Measurements from ENCODE around the gene CDK6. TPM values are rescaled to one million over a fixed set of nuclear protein-coding genes. Genes with fewer than 3 reads are reported as not detected.

Gene CDK6
- total and polyA plus RNA-seq, 2 of the 8 experiments (the other 6 are each of a cell fraction or from before 2014, with no cell fraction given): 5.9 to 18.9 TPM

DNA sequence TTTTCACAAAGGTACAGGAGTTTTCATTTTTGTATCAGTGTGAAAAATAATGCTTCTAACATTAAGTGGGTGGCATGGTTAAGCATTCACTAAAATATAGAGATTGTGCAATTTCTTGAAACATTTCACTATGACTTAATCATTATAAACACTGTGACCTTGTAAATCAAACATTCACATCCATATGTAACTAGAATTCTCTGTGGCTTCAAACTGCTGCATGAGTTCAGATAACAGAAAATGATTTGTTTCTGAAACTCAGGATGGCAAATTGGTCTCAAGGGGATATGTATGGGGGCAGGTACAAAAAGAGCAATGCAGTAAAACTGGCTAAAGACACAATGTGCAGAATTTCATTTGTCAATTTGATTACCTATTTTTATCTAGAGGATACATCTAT lies 250.0 kb downstream of the CDK6 start (continued):
- TF ChIP-seq, protein P1, sequence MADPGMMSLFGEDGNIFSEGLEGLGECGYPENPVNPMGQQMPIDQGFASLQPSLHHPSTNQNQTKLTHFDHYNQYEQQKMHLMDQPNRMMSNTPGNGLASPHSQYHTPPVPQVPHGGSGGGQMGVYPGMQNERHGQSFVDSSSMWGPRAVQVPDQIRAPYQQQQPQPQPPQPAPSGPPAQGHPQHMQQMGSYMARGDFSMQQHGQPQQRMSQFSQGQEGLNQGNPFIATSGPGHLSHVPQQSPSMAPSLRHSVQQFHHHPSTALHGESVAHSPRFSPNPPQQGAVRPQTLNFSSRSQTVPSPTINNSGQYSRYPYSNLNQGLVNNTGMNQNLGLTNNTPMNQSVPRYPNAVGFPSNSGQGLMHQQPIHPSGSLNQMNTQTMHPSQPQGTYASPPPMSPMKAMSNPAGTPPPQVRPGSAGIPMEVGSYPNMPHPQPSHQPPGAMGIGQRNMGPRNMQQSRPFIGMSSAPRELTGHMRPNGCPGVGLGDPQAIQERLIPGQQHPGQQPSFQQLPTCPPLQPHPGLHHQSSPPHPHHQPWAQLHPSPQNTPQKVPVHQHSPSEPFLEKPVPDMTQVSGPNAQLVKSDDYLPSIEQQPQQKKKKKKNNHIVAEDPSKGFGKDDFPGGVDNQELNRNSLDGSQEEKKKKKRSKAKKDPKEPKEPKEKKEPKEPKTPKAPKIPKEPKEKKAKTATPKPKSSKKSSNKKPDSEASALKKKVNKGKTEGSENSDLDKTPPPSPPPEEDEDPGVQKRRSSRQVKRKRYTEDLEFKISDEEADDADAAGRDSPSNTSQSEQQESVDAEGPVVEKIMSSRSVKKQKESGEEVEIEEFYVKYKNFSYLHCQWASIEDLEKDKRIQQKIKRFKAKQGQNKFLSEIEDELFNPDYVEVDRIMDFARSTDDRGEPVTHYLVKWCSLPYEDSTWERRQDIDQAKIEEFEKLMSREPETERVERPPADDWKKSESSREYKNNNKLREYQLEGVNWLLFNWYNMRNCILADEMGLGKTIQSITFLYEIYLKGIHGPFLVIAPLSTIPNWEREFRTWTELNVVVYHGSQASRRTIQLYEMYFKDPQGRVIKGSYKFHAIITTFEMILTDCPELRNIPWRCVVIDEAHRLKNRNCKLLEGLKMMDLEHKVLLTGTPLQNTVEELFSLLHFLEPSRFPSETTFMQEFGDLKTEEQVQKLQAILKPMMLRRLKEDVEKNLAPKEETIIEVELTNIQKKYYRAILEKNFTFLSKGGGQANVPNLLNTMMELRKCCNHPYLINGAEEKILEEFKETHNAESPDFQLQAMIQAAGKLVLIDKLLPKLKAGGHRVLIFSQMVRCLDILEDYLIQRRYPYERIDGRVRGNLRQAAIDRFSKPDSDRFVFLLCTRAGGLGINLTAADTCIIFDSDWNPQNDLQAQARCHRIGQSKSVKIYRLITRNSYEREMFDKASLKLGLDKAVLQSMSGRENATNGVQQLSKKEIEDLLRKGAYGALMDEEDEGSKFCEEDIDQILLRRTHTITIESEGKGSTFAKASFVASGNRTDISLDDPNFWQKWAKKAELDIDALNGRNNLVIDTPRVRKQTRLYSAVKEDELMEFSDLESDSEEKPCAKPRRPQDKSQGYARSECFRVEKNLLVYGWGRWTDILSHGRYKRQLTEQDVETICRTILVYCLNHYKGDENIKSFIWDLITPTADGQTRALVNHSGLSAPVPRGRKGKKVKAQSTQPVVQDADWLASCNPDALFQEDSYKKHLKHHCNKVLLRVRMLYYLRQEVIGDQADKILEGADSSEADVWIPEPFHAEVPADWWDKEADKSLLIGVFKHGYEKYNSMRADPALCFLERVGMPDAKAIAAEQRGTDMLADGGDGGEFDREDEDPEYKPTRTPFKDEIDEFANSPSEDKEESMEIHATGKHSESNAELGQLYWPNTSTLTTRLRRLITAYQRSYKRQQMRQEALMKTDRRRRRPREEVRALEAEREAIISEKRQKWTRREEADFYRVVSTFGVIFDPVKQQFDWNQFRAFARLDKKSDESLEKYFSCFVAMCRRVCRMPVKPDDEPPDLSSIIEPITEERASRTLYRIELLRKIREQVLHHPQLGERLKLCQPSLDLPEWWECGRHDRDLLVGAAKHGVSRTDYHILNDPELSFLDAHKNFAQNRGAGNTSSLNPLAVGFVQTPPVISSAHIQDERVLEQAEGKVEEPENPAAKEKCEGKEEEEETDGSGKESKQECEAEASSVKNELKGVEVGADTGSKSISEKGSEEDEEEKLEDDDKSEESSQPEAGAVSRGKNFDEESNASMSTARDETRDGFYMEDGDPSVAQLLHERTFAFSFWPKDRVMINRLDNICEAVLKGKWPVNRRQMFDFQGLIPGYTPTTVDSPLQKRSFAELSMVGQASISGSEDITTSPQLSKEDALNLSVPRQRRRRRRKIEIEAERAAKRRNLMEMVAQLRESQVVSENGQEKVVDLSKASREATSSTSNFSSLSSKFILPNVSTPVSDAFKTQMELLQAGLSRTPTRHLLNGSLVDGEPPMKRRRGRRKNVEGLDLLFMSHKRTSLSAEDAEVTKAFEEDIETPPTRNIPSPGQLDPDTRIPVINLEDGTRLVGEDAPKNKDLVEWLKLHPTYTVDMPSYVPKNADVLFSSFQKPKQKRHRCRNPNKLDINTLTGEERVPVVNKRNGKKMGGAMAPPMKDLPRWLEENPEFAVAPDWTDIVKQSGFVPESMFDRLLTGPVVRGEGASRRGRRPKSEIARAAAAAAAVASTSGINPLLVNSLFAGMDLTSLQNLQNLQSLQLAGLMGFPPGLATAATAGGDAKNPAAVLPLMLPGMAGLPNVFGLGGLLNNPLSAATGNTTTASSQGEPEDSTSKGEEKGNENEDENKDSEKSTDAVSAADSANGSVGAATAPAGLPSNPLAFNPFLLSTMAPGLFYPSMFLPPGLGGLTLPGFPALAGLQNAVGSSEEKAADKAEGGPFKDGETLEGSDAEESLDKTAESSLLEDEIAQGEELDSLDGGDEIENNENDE (IDR thresholded peaks at IDR 0.05; ENCODE audit: insufficient replicate concordance, low read length): no peak
- TF ChIP-seq SIX5 (IDR thresholded peaks at IDR 0.05; ENCODE audit: low read depth, low read length) (no peak), POU5F1 (IDR thresholded peaks at IDR 0.05; ENCODE audit: low read depth, low read length) (no peak), CBX8 (IDR thresholded peaks at IDR 0.05; ENCODE audit: borderline replicate concordance, low read depth, low read length) (no peak), SAP30 (IDR thresholded peaks at IDR 0.05; ENCODE audit: insufficient read depth, insufficient replicate concordance, low read length) (no peak), POLR2A (IDR thresholded peaks at IDR 0.05; ENCODE audit: control extremely low read depth in 1 of 2, low read depth in 2 of 2, low read length in 2 of 2) (no peak), RFX5 (IDR thresholded peaks at IDR 0.05; ENCODE audit: borderline replicate concordance, low read depth, low read length) (no peak)
- TF ChIP-seq, protein P2, sequence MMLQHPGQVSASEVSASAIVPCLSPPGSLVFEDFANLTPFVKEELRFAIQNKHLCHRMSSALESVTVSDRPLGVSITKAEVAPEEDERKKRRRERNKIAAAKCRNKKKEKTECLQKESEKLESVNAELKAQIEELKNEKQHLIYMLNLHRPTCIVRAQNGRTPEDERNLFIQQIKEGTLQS (IDR thresholded peaks at IDR 0.05; ENCODE audit: insufficient read depth, low read depth, low read length): no peak

Data from H1 (cell line).